H9 (cell line): ENCODE data around the gene NFIL3. TPM values are rescaled to one million over a fixed set of nuclear protein-coding genes. Genes with fewer than 3 reads are reported as not detected.

Experiments used
- DNase-seq: peaks from one replicate; pipeline ENCODE4 v3.0.0-alpha.2; 2017
- H2AFZ ChIP-seq: one replicate; pipeline ENCODE4 v1.6.1; 2013; ENCODE audit warnings: mild to moderate bottlenecking, low read length, control low read depth, moderate library complexity
- H2AK5ac ChIP-seq: 2 replicates; pipeline ENCODE4 v1.6.1; 2013; ENCODE audit warnings: low read length, control low read depth, mixed read lengths; ENCODE audit not compliant: insufficient read length
- H2BK120ac ChIP-seq: one replicate; pipeline ENCODE4 v1.6.1; 2013; ENCODE audit warnings: low read depth, mild to moderate bottlenecking, low read length, control low read depth, inconsistent platforms; ENCODE audit not compliant: poor library complexity, severe bottlenecking
- H2BK12ac ChIP-seq: 2 replicates; pipeline ENCODE4 v1.6.1; 2013; ENCODE audit warnings: low read length, control low read depth, mixed read lengths, low read depth; ENCODE audit not compliant: insufficient read length
- H2BK15ac ChIP-seq: 2 replicates; pipeline ENCODE4 v1.6.1; 2013; ENCODE audit warnings: low read depth, low read length, control low read depth
- H2BK20ac ChIP-seq: one replicate; pipeline ENCODE4 v1.6.1; 2013; ENCODE audit warnings: low read depth, mild to moderate bottlenecking, low read length, control low read depth, inconsistent platforms; ENCODE audit not compliant: poor library complexity, severe bottlenecking
- H2BK5ac ChIP-seq: 2 replicates; pipeline ENCODE4 v1.6.1; 2013; ENCODE audit warnings: low read length, control low read depth, mixed read lengths; ENCODE audit not compliant: insufficient read length
- H3K14ac ChIP-seq: 2 replicates; pipeline ENCODE4 v1.6.1; 2013; ENCODE audit warnings: low read length, control low read depth; ENCODE audit not compliant: insufficient read depth
- H3K18ac ChIP-seq: 2 replicates; pipeline ENCODE4 v1.6.1; 2013; ENCODE audit warnings: low read depth, mild to moderate bottlenecking, mixed read lengths, low read length, control low read depth; ENCODE audit not compliant: insufficient read length
- H3K23ac ChIP-seq: 2 replicates; pipeline ENCODE4 v1.6.1; 2013; ENCODE audit warnings: low read length, control low read depth, mixed read lengths, low read depth; ENCODE audit not compliant: insufficient read length
- H3K23me2 ChIP-seq: 2 replicates; pipeline ENCODE4 v1.6.1; 2013; ENCODE audit warnings: low read depth, mild to moderate bottlenecking, mixed read lengths, low read length, control low read depth; ENCODE audit not compliant: insufficient read length, poor library complexity, severe bottlenecking
- H3K27ac ChIP-seq: 2 replicates; pipeline ENCODE4 v1.5.1; 2013; ENCODE audit warnings: low read length, control low read depth, mixed read lengths, low read depth; ENCODE audit not compliant: insufficient read length
- H3K27me3 ChIP-seq: 2 replicates; pipeline ENCODE4 v1.6.1; 2013; ENCODE audit warnings: low read length, control low read depth, inconsistent platforms; ENCODE audit not compliant: insufficient read depth
- H3K4ac ChIP-seq: 2 replicates; pipeline ENCODE4 v1.6.1; 2013; ENCODE audit warnings: low read depth, mild to moderate bottlenecking, control low read depth, inconsistent platforms, low read length, moderate library complexity
- H3K4me1 ChIP-seq: 2 replicates; pipeline ENCODE4 v1.6.1; 2013; ENCODE audit warnings: low read length, control low read depth, inconsistent platforms; ENCODE audit not compliant: insufficient read depth
- H3K4me2 ChIP-seq: 2 replicates; pipeline ENCODE4 v1.6.1; 2013; ENCODE audit warnings: low read length, control low read depth, mixed read lengths; ENCODE audit not compliant: insufficient read length, insufficient read depth
- H3K56ac ChIP-seq: 2 replicates; pipeline ENCODE4 v1.6.1; 2013; ENCODE audit warnings: low read depth, mild to moderate bottlenecking, mixed read lengths, low read length, control low read depth; ENCODE audit not compliant: insufficient read length
- H3K79me1 ChIP-seq: 2 replicates; pipeline ENCODE4 v1.6.1; 2013; ENCODE audit warnings: low read depth, mild to moderate bottlenecking, moderate library complexity, low read length, control low read depth, inconsistent platforms; ENCODE audit not compliant: insufficient read depth, poor library complexity, severe bottlenecking
- H3K79me2 ChIP-seq: 2 replicates; pipeline ENCODE4 v1.6.1; 2013; ENCODE audit warnings: low read length, control low read depth, inconsistent platforms; ENCODE audit not compliant: insufficient read depth
- H3K9ac ChIP-seq: 2 replicates; pipeline ENCODE4 v1.6.1; 2013; ENCODE audit warnings: low read length, control low read depth, mixed read lengths; ENCODE audit not compliant: insufficient read length; ENCODE audit errors: extremely low read depth
- H3K9me3 ChIP-seq: one replicate; pipeline ENCODE4 v1.6.1; 2013; ENCODE audit warnings: low read depth, low read length, inconsistent platforms; ENCODE audit not compliant: control insufficient read depth
- H3T11ph ChIP-seq: one replicate; pipeline ENCODE4 v1.6.1; 2013; ENCODE audit warnings: mild to moderate bottlenecking, low read length, control low read depth, inconsistent platforms
- H4K20me1 ChIP-seq: one replicate; pipeline ENCODE4 v1.6.1; 2013; ENCODE audit not compliant: control insufficient read depth, insufficient read length, insufficient read depth
- H4K5ac ChIP-seq: 2 replicates; pipeline ENCODE4 v1.6.1; 2013; ENCODE audit warnings: low read depth, mild to moderate bottlenecking, mixed read lengths, low read length, control low read depth; ENCODE audit not compliant: insufficient read length
- H4K8ac ChIP-seq: replicated peaks from 2 replicates; pipeline ENCODE4 v1.6.1; 2013; ENCODE audit warnings: low read length, control low read depth, mixed read lengths, low read depth; ENCODE audit not compliant: insufficient read length
- H4K91ac ChIP-seq: 2 replicates; pipeline ENCODE4 v1.6.1; 2013; ENCODE audit warnings: low read depth, mild to moderate bottlenecking, moderate library complexity, mixed read lengths, low read length, control low read depth; ENCODE audit not compliant: insufficient read length
- H3K27ac Mint-ChIP-seq, 3 experiments: 2 replicates in 2 of 3; 3 replicates in 1 of 3; pipeline ENCODE4 v1.8.0; 2020 to 2021; ENCODE audit warnings: mixed read lengths in 3 of 3, mild to moderate bottlenecking in 1 of 3, moderate library complexity in 1 of 3
- H3K27me3 Mint-ChIP-seq: 2 replicates; pipeline ENCODE4 v1.8.0; 2021; ENCODE audit warnings: low read depth, mild to moderate bottlenecking, moderate library complexity, mixed read lengths
- H3K36me3 Mint-ChIP-seq, 3 experiments: 2 replicates in 2 of 3; 3 replicates in 1 of 3; pipeline ENCODE4 v1.8.0; 2020 to 2021; ENCODE audit warnings: low read depth in 3 of 3, mixed read lengths in 3 of 3; ENCODE audit not compliant: insufficient read depth in 1 of 3
- H3K4me1 Mint-ChIP-seq, 2 experiments: 2 replicates each; pipeline ENCODE4 v1.8.0; 2020; ENCODE audit warnings: mixed read lengths in 2 of 2
- H3K4me3 Mint-ChIP-seq, 2 experiments: 2 replicates in 1 of 2; 3 replicates in 1 of 2; pipeline ENCODE4 v1.8.0; 2020 to 2021; ENCODE audit warnings: mild to moderate bottlenecking in 2 of 2, mixed read lengths in 2 of 2, moderate library complexity in 1 of 2
- H3K9me3 Mint-ChIP-seq, 2 experiments: 2 replicates in 1 of 2; 3 replicates in 1 of 2; pipeline ENCODE4 v1.8.0; 2020; ENCODE audit warnings: mild to moderate bottlenecking in 2 of 2, mixed read lengths in 2 of 2, moderate library complexity in 1 of 2
- CTCF ChIP-seq: fragments of 200-600 bp; sonication (generic); conservative IDR thresholded peaks from 3 replicates; pipeline ENCODE4 v1.8.0; 2021; ENCODE audit warnings: antibody characterized with exemption, mild to moderate bottlenecking
- WGBS: extraction: QIAGEN DNeasy Blood & Tissue Kit; methylation state at CpG from one replicate; pipeline ENCODE4 v1.1.7; 2013; ENCODE audit warnings: missing lambda C conversion rate, low lambda C conversion rate, mixed read lengths; ENCODE audit not compliant: insufficient read length; ENCODE audit errors: extremely low coverage; 5-methylcytosine and 5-hydroxymethylcytosine counted together
- total RNA-seq: library from RNA; stranded (reverse); gene quantifications from 2 replicates; pipeline ENCODE4 v1.2.1, GENCODE V29; 2021

NFIL3 gene
- total RNA-seq, 1 experiment from 2014 or later = 8.4 TPM

- H3K9ac ChIP-seq = no peak overlapping the region
- Mint-ChIP-seq H3K36me3 (no peaks in the 10 kb centered on the region; a peak in 1 of 7 replicates), H3K4me1 (peaks cover 6 to 9% of the 10 kb centered on the region in 2 experiments), H3K4me3 (no peak overlapping the region), H3K27ac (no peak overlapping the region), H3K27me3 (peaks cover 28% of the 10 kb centered on the region), H3K9me3 (peaks cover 0 to 4% of the 10 kb centered on the region in 2 experiments; a peak in 1 of 5 replicates)
- peaks cover 6% of the 10 kb centered on the region for H3K23me2 ChIP-seq
- no peak for TF ChIP-seq CTCF
- no peaks in the 10 kb centered on the region for H3K9me3 ChIP-seq
- H3K14ac ChIP-seq = no peak overlapping the region
- no peak overlapping the region for H2BK12ac ChIP-seq
- no peak overlapping the region for H2BK20ac ChIP-seq
- no peak overlapping the region for H2AK5ac ChIP-seq
- H3K56ac ChIP-seq = no peak overlapping the region
- no peak overlapping the region for H3K23ac ChIP-seq
- H4K91ac ChIP-seq = no peak overlapping the region
- no peak overlapping the region for H3T11ph ChIP-seq
- WGBS = no CpG with 5 or more reads among the region's 2 CpGs
- H3K18ac ChIP-seq = no peak overlapping the region
- no peak overlapping the region for H4K8ac ChIP-seq
- H2BK5ac ChIP-seq = no peak overlapping the region
- H3K27me3 ChIP-seq = peaks cover 14% of the 10 kb centered on the region; the same call in 1 of the 2 replicates
- no peak for DNase-seq
- H4K5ac ChIP-seq = no peak overlapping the region
- H2BK120ac ChIP-seq = no peak overlapping the region
- no peak overlapping the region for H3K4me2 ChIP-seq
- H3K4me1 ChIP-seq = no peaks in the 10 kb centered on the region
- no peak overlapping the region for H3K4ac ChIP-seq
- no peaks in the 10 kb centered on the region for H4K20me1 ChIP-seq
- H3K27ac ChIP-seq = no peak overlapping the region
- H2BK15ac ChIP-seq = no peak overlapping the region
- H3K79me1 ChIP-seq = no peaks in the 10 kb centered on the region
- H2AFZ ChIP-seq = no peak overlapping the region
- H3K79me2 ChIP-seq = no peaks in the 10 kb centered on the region
Measured at GRCh38 chr9:91428436-91428835, 4.8 kb upstream of the NFIL3 start.
